HG02938 (cell line): ENCODE results near the gene HSPA1B.
"Not testable (repeated sequence)": the region's sequence is repeated elsewhere in the genome, so short reads cannot be mapped to it uniquely, and the experiment has no call there.

Experiments used
- ATAC-seq: cut with Tn5 transposase; IDR thresholded peaks from one replicate; pipeline ENCODE4 v1.9.1; 2021; ENCODE audit warnings: mild to moderate bottlenecking, moderate library complexity; ENCODE audit not compliant: unreplicated experiment

Gene HSPA1B

GRCh38 chr6:31825553-31825952 lies 2.0 kb upstream of the HSPA1B start:
- no peak for ATAC-seq

- no peak for ATAC-seq
These were observed 699 bp upstream of the HSPA1B start for GRCh38 chr6:31826793-31827285.

- ATAC-seq: no peak
These were observed 2.2 kb downstream of the HSPA1B start for GRCh38 chr6:31829633-31830283.

- ATAC-seq: no peak
These were observed 3.4 kb downstream of the HSPA1B start for GRCh38 chr6:31830886-31831335.

GRCh38 chr6:31831350-31832215 lies 4.0 kb downstream of the HSPA1B start:
- no peak for ATAC-seq

GRCh38 chr6:31834367-31835250 lies 7.1 kb downstream of the HSPA1B start:
- no peak for ATAC-seq

GRCh38 chr6:31836047-31836473 lies 8.5 kb downstream of the HSPA1B start:
- ATAC-seq: no peak

GRCh38 chr6:31836474-31837368 lies 9.2 kb downstream of the HSPA1B start:
- no peak for ATAC-seq

- no peak for ATAC-seq
These were observed 10.0 kb downstream of the HSPA1B start for GRCh38 chr6:31837369-31838113.

- ATAC-seq: not testable (repeated sequence)
These were observed 10.6 kb downstream of the HSPA1B start for GRCh38 chr6:31838114-31838553.

- no peak for ATAC-seq
These were observed 11.4 kb downstream of the HSPA1B start for GRCh38 chr6:31838968-31839367.

- ATAC-seq: not testable (repeated sequence)
These were observed 12.2 kb downstream of the HSPA1B start for GRCh38 chr6:31839779-31840126.

GRCh38 chr6:31842053-31842452 lies 14.5 kb downstream of the HSPA1B start:
- no peak for ATAC-seq

GRCh38 chr6:31844507-31844906 lies 17.0 kb downstream of the HSPA1B start:
- no peak for ATAC-seq

GRCh38 chr6:31847276-31847978 lies 19.9 kb downstream of the HSPA1B start:
- ATAC-seq: no peak

- no peak for ATAC-seq
These were observed 23.4 kb downstream of the HSPA1B start for GRCh38 chr6:31850765-31851484.

GRCh38 chr6:31851485-31851832 lies 23.9 kb downstream of the HSPA1B start:
- no peak for ATAC-seq
